Nephron (organoid): Measurements from ENCODE around the gene TM7SF3.

ENCODE experiments used
- H3K27ac Mint-ChIP-seq, 3 experiments: 2 replicates each; pipeline ENCODE4 v1.8.0; 2020; ENCODE audit warnings: mixed read lengths in 3 of 3, mild to moderate bottlenecking in 2 of 3, moderate library complexity in 1 of 3
- H3K27me3 Mint-ChIP-seq: 2 replicates; pipeline ENCODE4 v1.8.0; 2021; ENCODE audit warnings: low read depth, mild to moderate bottlenecking, moderate library complexity, mixed read lengths
- H3K36me3 Mint-ChIP-seq: 2 replicates; pipeline ENCODE4 v1.8.0; 2020; ENCODE audit warnings: low read depth, mixed read lengths
- H3K4me1 Mint-ChIP-seq: 2 replicates; pipeline ENCODE4 v1.8.0; 2020; ENCODE audit warnings: mixed read lengths
- H3K4me3 Mint-ChIP-seq, 3 experiments: 2 replicates each; pipeline ENCODE4 v1.8.0; 2020; ENCODE audit warnings: mild to moderate bottlenecking in 3 of 3, mixed read lengths in 3 of 3, moderate library complexity in 2 of 3
- H3K9me3 Mint-ChIP-seq: 2 replicates; pipeline ENCODE4 v1.8.0; 2020; ENCODE audit warnings: mixed read lengths
- TF ChIP-seq, protein P1 (sequence below), 3 experiments: fragments of 200-600 bp; sonication (generic); IDR thresholded peaks; one replicate each; pipeline ENCODE4 v1.5.0; 2021; ENCODE audit warnings: antibody characterized with exemption in 3 of 3; ENCODE audit not compliant: unreplicated experiment in 3 of 3

TM7SF3 gene

DNA sequence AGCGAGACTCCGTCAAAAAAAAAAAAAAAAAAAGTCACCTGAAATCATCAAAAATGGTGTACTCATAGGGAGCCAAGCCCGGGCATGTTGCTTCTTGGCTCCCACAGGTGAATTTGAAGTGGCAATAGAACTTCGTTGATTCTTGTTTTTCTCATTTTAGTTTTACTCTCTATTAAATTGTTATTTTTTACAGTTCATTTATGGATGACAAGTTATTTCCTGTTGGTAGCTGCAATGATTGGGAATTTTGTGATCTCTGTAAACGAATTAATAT is 1.3 kb downstream of the TM7SF3 start:
- peak overlapping the region; percentile 93 to 96 (median 95) for H3K4me3 Mint-ChIP-seq
- peaks cover 31% of the 10 kb centered on the region for H3K4me1 Mint-ChIP-seq
- TF ChIP-seq, protein P1, sequence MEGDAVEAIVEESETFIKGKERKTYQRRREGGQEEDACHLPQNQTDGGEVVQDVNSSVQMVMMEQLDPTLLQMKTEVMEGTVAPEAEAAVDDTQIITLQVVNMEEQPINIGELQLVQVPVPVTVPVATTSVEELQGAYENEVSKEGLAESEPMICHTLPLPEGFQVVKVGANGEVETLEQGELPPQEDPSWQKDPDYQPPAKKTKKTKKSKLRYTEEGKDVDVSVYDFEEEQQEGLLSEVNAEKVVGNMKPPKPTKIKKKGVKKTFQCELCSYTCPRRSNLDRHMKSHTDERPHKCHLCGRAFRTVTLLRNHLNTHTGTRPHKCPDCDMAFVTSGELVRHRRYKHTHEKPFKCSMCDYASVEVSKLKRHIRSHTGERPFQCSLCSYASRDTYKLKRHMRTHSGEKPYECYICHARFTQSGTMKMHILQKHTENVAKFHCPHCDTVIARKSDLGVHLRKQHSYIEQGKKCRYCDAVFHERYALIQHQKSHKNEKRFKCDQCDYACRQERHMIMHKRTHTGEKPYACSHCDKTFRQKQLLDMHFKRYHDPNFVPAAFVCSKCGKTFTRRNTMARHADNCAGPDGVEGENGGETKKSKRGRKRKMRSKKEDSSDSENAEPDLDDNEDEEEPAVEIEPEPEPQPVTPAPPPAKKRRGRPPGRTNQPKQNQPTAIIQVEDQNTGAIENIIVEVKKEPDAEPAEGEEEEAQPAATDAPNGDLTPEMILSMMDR (IDR thresholded peaks at IDR 0.05; ENCODE audit: unreplicated experiment in 3 of 3) = no peak
- H3K27me3 Mint-ChIP-seq = no peaks in the 10 kb centered on the region
- no peaks in the 10 kb centered on the region for H3K36me3 Mint-ChIP-seq
- peak overlapping the region in 1 of 3 experiments; percentile 91 for H3K27ac Mint-ChIP-seq
- H3K9me3 Mint-ChIP-seq = no peaks in the 10 kb centered on the region

DNA sequence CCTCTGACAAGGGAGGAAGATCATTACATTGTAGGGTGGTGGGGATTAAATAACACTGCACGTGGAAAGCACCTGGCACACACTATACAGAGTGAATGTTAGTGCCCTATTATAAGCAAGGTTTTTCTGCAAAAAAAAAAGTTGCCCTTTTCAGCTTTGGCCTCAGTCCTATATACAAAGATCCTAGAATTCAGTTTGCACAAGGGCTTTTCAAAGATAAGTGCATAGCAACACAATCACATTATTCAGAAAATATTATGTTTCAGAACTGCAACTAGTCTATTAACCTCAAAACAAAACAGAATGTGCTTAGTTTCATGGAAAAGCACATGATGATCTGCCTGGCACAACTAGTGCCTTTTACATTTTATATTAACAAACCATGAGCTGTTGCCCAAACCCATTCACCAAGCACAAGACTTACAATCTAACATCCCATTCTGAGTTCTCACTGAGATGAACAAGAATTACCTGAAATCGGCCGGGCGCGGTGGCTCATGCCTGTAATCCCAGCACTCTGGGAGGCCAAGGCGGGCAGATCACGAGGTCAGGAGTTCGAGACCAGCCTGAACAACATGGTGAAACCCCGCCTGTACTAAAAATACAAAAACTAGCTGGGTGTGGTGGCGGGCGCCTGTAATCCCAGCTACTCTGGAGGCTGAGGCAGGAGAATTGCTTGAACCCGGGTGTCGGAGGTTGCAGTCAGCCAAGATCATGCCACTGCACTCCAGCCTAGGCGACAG is 1.8 kb downstream of the TM7SF3 start:
- TF ChIP-seq, protein P1 (IDR thresholded peaks at IDR 0.05; ENCODE audit: unreplicated experiment in 3 of 3) = no peak
- Mint-ChIP-seq H3K36me3 (no peaks in the 10 kb centered on the region), H3K27me3 (no peaks in the 10 kb centered on the region), H3K4me1 (peaks cover 31% of the 10 kb centered on the region), H3K27ac (peak overlapping the region in 1 of 3 experiments; percentile 27), H3K4me3 (peak overlapping the region; percentile 70 to 95 (median 78)), H3K9me3 (no peaks in the 10 kb centered on the region)

DNA sequence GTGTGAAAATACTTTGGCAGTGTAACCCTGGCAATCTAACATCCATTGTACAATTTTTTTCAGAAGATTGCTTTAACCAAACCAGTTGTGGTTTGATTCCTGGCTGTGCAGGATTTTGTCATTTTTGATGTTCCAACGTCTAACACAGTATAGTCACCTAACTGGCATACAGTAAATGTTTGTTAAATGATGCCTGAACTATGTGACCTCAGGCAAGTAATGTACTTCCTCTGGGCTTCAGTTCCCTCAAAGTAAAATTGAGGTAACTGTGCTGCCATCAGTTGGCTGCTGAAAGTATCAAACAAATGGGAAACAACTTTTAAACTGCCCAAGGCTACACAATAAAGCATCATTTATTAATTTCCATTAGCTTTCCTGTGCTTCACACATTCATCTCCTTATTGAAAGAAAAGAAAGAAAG is 4.3 kb downstream of the TM7SF3 start:
- TF ChIP-seq, protein P1 (IDR thresholded peaks at IDR 0.05; ENCODE audit: unreplicated experiment in 3 of 3) = no peak
- Mint-ChIP-seq H3K36me3 (no peaks in the 10 kb centered on the region), H3K27ac (peak overlapping the region in 1 of 3 experiments; percentile 21), H3K27me3 (no peaks in the 10 kb centered on the region), H3K4me1 (peaks cover 28% of the 10 kb centered on the region), H3K4me3 (peak overlapping the region in 1 of 3 experiments; percentile 12), H3K9me3 (no peaks in the 10 kb centered on the region)

DNA sequence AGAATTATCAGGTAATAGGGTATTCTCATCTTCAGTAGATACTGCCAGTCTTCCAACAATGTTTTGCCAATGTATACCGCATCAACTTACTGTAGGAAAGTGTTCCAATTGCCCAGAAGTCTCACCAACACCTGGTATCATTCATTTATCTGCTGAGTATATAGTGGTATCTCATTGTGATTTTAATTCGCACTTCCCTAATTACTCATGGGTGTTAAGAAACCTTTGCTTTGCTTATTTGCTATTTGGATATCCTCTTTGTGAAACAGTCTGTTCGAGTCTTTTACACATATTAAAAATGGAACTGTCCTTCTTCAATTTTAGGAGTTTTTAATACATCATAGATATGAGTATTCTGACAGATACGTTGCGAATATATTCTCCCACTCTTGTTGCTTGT is 6.1 kb downstream of the TM7SF3 start:
- Mint-ChIP-seq H3K4me1 (peaks cover 25% of the 10 kb centered on the region), H3K4me3 (no peak overlapping the region), H3K27ac (no peak overlapping the region), H3K27me3 (no peaks in the 10 kb centered on the region), H3K36me3 (no peaks in the 10 kb centered on the region), H3K9me3 (no peaks in the 10 kb centered on the region)
- TF ChIP-seq, protein P1 (IDR thresholded peaks at IDR 0.05; ENCODE audit: unreplicated experiment in 3 of 3) = no peak

DNA sequence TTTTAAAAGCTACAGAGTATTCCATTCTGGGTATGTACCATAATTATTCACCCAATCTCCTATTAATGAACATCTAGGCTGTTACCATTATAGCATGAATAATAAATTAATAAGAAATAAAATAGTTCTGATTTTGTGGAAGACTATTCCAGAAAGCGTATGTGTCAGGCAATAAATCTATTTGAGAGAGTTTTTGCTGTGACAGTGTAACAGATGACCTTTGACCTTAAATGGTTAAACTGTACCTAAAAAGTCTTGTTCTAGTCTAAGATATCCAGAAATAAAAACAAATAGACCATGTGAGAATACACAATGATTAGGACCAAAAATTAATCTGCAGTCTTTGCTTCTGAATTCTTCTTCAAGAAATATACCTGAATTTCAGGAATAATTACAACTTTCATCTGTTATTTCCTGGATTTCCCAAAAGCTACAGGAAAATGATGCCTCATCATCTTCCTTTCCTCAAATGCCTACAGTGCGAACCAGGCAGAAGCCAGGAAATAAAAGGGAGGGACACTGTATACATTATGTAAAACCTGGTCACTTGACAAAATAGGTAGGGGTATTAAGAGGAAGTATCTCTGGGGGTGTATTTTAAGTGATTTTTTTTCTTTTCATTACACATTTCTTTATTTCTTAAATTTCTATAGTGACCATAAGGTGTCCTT is 7.3 kb downstream of the TM7SF3 start:
- Mint-ChIP-seq H3K27me3 (no peaks in the 10 kb centered on the region), H3K4me3 (no peak overlapping the region), H3K9me3 (no peaks in the 10 kb centered on the region), H3K4me1 (peaks cover 20% of the 10 kb centered on the region), H3K36me3 (no peaks in the 10 kb centered on the region), H3K27ac (peak overlapping the region in 1 of 3 experiments; percentile 45)
- TF ChIP-seq, protein P1 (IDR thresholded peaks at IDR 0.05; ENCODE audit: unreplicated experiment in 3 of 3) = no peak

DNA sequence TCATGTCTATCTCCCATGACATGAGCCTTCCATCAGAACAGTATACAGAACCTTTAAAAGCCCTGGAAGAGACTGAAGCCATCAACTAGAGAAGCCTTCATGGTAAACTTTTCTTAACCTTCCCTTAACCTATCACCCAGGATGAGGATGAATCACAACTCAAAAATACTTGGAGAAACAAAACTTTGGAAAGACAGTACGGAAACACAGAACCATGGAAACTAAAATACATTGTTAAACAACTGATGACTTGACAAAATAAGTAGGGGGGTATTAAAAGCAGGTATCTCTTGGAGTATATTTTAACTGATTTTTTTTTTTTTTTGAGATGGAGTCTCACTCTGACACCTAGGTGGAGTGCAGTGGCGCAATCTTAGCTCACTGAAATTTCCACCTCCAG is 8.7 kb downstream of the TM7SF3 start:
- no peak overlapping the region for H3K4me3 Mint-ChIP-seq
- TF ChIP-seq, protein P1 (IDR thresholded peaks at IDR 0.05; ENCODE audit: unreplicated experiment in 3 of 3) = no peak
- H3K36me3 Mint-ChIP-seq = no peaks in the 10 kb centered on the region
- no peaks in the 10 kb centered on the region for H3K9me3 Mint-ChIP-seq
- no peak overlapping the region for H3K27ac Mint-ChIP-seq
- peaks cover 12% of the 10 kb centered on the region for H3K4me1 Mint-ChIP-seq
- no peaks in the 10 kb centered on the region for H3K27me3 Mint-ChIP-seq
